ENCODE results near the gene HTATIP2.

HTATIP2 gene

GRCh38 chr11:20336056-20336455 lies 27.5 kb upstream of the HTATIP2 start:
- no peaks in the 10 kb centered on the region for H3K36me3 ChIP-seq (ENCODE audit: control insufficient read depth in 1 of 2, insufficient read depth in 2 of 2, low read depth in 1 of 2, low read length in 2 of 2)
- H3K23ac ChIP-seq (ENCODE audit: low read length in 2 of 2) = no peak overlapping the region
- H3K27me3 ChIP-seq (ENCODE audit: control insufficient read depth in 1 of 2, insufficient read depth in 1 of 2, low read length in 2 of 2) = peaks cover 23 to 84% of the 10 kb centered on the region in 2 experiments
- no peak overlapping the region for H2BK15ac ChIP-seq (ENCODE audit: low read depth, poor library complexity, severe bottlenecking)
- no peak overlapping the region for H2AFZ ChIP-seq (ENCODE audit: low read depth, low read length)
- no peak for DNase-seq
- H3K4me3 ChIP-seq (ENCODE audit: insufficient read depth in 1 of 2, low read depth in 1 of 2, low read length in 2 of 2) = no peak overlapping the region
- H3K4me2 ChIP-seq (ENCODE audit: low read length, poor library complexity, severe bottlenecking) = no peak overlapping the region
- H3K9ac ChIP-seq (ENCODE audit: low read length) = no peak overlapping the region
- no peak overlapping the region for H2BK12ac ChIP-seq (ENCODE audit: low read length in 2 of 2)
- no peak overlapping the region for H3K4ac ChIP-seq (ENCODE audit: low read depth in 1 of 2, low read length in 2 of 2)
- no peak overlapping the region for H3K27ac ChIP-seq (ENCODE audit: low read length, poor library complexity, severe bottlenecking)
- WGBS = 100% methylated on average over 1 of the region's 1 CpG
- H4K91ac ChIP-seq (ENCODE audit: low read length) = no peak overlapping the region
- H3K14ac ChIP-seq (ENCODE audit: low read length in 2 of 2) = no peak overlapping the region
- no peaks in the 10 kb centered on the region for H3K4me1 ChIP-seq (ENCODE audit: control insufficient read depth, insufficient read depth, low read depth, low read length)
- H2BK120ac ChIP-seq (ENCODE audit: low read depth, low read length) = no peak overlapping the region
- no peak overlapping the region for H4K8ac ChIP-seq (ENCODE audit: low read length)
- H2BK5ac ChIP-seq (ENCODE audit: low read depth, low read length, poor library complexity, severe bottlenecking) = no peak overlapping the region
- H3K18ac ChIP-seq (ENCODE audit: low read depth in 1 of 2, low read length in 2 of 2) = no peak overlapping the region
- H2AK5ac ChIP-seq (ENCODE audit: low read length, severe bottlenecking) = no peak overlapping the region
- H3K79me1 ChIP-seq (replicated peaks; ENCODE audit: low read length, poor library complexity, severe bottlenecking) = no peaks in the 10 kb centered on the region
- H3K9me3 ChIP-seq (ENCODE audit: control insufficient read depth, low read length) = no peaks in the 10 kb centered on the region

GRCh38 chr11:20337526-20338154 lies 25.9 kb upstream of the HTATIP2 start:
- Histone ChIP-seq H2BK15ac (ENCODE audit: low read depth, poor library complexity, severe bottlenecking) (no peak overlapping the region), H3K27ac (ENCODE audit: low read length, poor library complexity, severe bottlenecking) (no peak overlapping the region), H3K27me3 (ENCODE audit: control insufficient read depth in 1 of 2, insufficient read depth in 1 of 2, low read length in 2 of 2) (peaks cover 37 to 91% of the 10 kb centered on the region in 2 experiments), H3K18ac (ENCODE audit: low read depth in 1 of 2, low read length in 2 of 2) (no peak overlapping the region), H2BK5ac (ENCODE audit: low read depth, low read length, poor library complexity, severe bottlenecking) (no peak overlapping the region), H2BK12ac (ENCODE audit: low read length in 2 of 2) (no peak overlapping the region), H3K36me3 (ENCODE audit: control insufficient read depth in 1 of 2, insufficient read depth in 2 of 2, low read depth in 1 of 2, low read length in 2 of 2) (no peaks in the 10 kb centered on the region), H2BK120ac (ENCODE audit: low read depth, low read length) (no peak overlapping the region), H3K23ac (ENCODE audit: low read length in 2 of 2) (no peak overlapping the region), H4K8ac (ENCODE audit: low read length) (no peak overlapping the region), H3K9me3 (ENCODE audit: control insufficient read depth, low read length) (no peaks in the 10 kb centered on the region), H3K4ac (ENCODE audit: low read depth in 1 of 2, low read length in 2 of 2) (no peak overlapping the region), H4K91ac (ENCODE audit: low read length) (no peak overlapping the region), H2AK5ac (ENCODE audit: low read length, severe bottlenecking) (no peak overlapping the region), H3K9ac (ENCODE audit: low read length) (no peak overlapping the region), H3K4me1 (ENCODE audit: control insufficient read depth, insufficient read depth, low read depth, low read length) (no peaks in the 10 kb centered on the region), H3K14ac (ENCODE audit: low read length in 2 of 2) (no peak overlapping the region), H3K4me2 (ENCODE audit: low read length, poor library complexity, severe bottlenecking) (no peak overlapping the region), H3K4me3 (ENCODE audit: insufficient read depth in 1 of 2, low read depth in 1 of 2, low read length in 2 of 2) (no peak overlapping the region), H3K79me1 (replicated peaks; ENCODE audit: low read length, poor library complexity, severe bottlenecking) (no peaks in the 10 kb centered on the region), H2AFZ (ENCODE audit: low read depth, low read length) (no peak overlapping the region)
- DNase-seq = peak; percentile 33
- 27% methylated on average over 4 of the region's 9 CpGs for WGBS

- no peak for DNase-seq
- H3K27ac ChIP-seq (ENCODE audit: low read length, poor library complexity, severe bottlenecking) = no peak overlapping the region
Measured at GRCh38 chr11:20342347-20343141, 21.0 kb upstream of the HTATIP2 start.

GRCh38 chr11:20351136-20351535 lies 12.4 kb upstream of the HTATIP2 start:
- Histone ChIP-seq H3K4me2 (ENCODE audit: low read length, poor library complexity, severe bottlenecking) (no peak overlapping the region), H3K4me3 (ENCODE audit: insufficient read depth in 1 of 2, low read depth in 1 of 2, low read length in 2 of 2) (no peak overlapping the region), H2BK120ac (ENCODE audit: low read depth, low read length) (no peak overlapping the region), H2AK5ac (ENCODE audit: low read length, severe bottlenecking) (no peak overlapping the region), H3K79me1 (replicated peaks; ENCODE audit: low read length, poor library complexity, severe bottlenecking) (no peaks in the 10 kb centered on the region), H4K8ac (ENCODE audit: low read length) (no peak overlapping the region), H3K27ac (ENCODE audit: low read length, poor library complexity, severe bottlenecking) (no peak overlapping the region), H3K18ac (ENCODE audit: low read depth in 1 of 2, low read length in 2 of 2) (no peak overlapping the region), H2BK12ac (ENCODE audit: low read length in 2 of 2) (no peak overlapping the region), H3K27me3 (ENCODE audit: control insufficient read depth in 1 of 2, insufficient read depth in 1 of 2, low read length in 2 of 2) (peaks cover 5 to 29% of the 10 kb centered on the region in 2 experiments), H2AFZ (ENCODE audit: low read depth, low read length) (no peak overlapping the region), H3K36me3 (ENCODE audit: control insufficient read depth in 1 of 2, insufficient read depth in 2 of 2, low read depth in 1 of 2, low read length in 2 of 2) (no peaks in the 10 kb centered on the region), H3K9me3 (ENCODE audit: control insufficient read depth, low read length) (no peaks in the 10 kb centered on the region), H4K91ac (ENCODE audit: low read length) (no peak overlapping the region), H2BK15ac (ENCODE audit: low read depth, poor library complexity, severe bottlenecking) (no peak overlapping the region), H3K9ac (ENCODE audit: low read length) (no peak overlapping the region), H3K4ac (ENCODE audit: low read depth in 1 of 2, low read length in 2 of 2) (no peak overlapping the region), H3K4me1 (ENCODE audit: control insufficient read depth, insufficient read depth, low read depth, low read length) (no peaks in the 10 kb centered on the region), H3K23ac (ENCODE audit: low read length in 2 of 2) (no peak overlapping the region), H3K14ac (ENCODE audit: low read length in 2 of 2) (no peak overlapping the region), H2BK5ac (ENCODE audit: low read depth, low read length, poor library complexity, severe bottlenecking) (no peak overlapping the region)
- WGBS = 61% methylated on average over 5 of the region's 7 CpGs
- no peak for DNase-seq

More at GRCh38 chr11:20342347-20343141, 21.0 kb upstream of the HTATIP2 start:
- Histone ChIP-seq H3K36me3 (ENCODE audit: control insufficient read depth in 1 of 2, insufficient read depth in 2 of 2, low read depth in 1 of 2, low read length in 2 of 2) (no peaks in the 10 kb centered on the region), H3K4me2 (ENCODE audit: low read length, poor library complexity, severe bottlenecking) (no peak overlapping the region), H3K9me3 (ENCODE audit: control insufficient read depth, low read length) (no peaks in the 10 kb centered on the region), H2AFZ (ENCODE audit: low read depth, low read length) (no peak overlapping the region), H4K91ac (ENCODE audit: low read length) (no peak overlapping the region), H3K9ac (ENCODE audit: low read length) (no peak overlapping the region), H3K23ac (ENCODE audit: low read length in 2 of 2) (no peak overlapping the region), H2AK5ac (ENCODE audit: low read length, severe bottlenecking) (no peak overlapping the region), H3K27me3 (ENCODE audit: control insufficient read depth in 1 of 2, insufficient read depth in 1 of 2, low read length in 2 of 2) (peaks cover 43 to 82% of the 10 kb centered on the region in 2 experiments), H2BK5ac (ENCODE audit: low read depth, low read length, poor library complexity, severe bottlenecking) (no peak overlapping the region), H2BK120ac (ENCODE audit: low read depth, low read length) (no peak overlapping the region), H2BK12ac (ENCODE audit: low read length in 2 of 2) (no peak overlapping the region), H3K18ac (ENCODE audit: low read depth in 1 of 2, low read length in 2 of 2) (no peak overlapping the region), H4K8ac (ENCODE audit: low read length) (no peak overlapping the region), H3K14ac (ENCODE audit: low read length in 2 of 2) (no peak overlapping the region), H2BK15ac (ENCODE audit: low read depth, poor library complexity, severe bottlenecking) (no peak overlapping the region), H3K79me1 (replicated peaks; ENCODE audit: low read length, poor library complexity, severe bottlenecking) (no peaks in the 10 kb centered on the region), H3K4me1 (ENCODE audit: control insufficient read depth, insufficient read depth, low read depth, low read length) (no peaks in the 10 kb centered on the region), H3K4ac (ENCODE audit: low read depth in 1 of 2, low read length in 2 of 2) (no peak overlapping the region), H3K4me3 (ENCODE audit: insufficient read depth in 1 of 2, low read depth in 1 of 2, low read length in 2 of 2) (no peak overlapping the region)
- 29% methylated on average over 26 of the region's 26 CpGs for WGBS

Measured in mesenchymal stem cell (in vitro differentiated cells and primary cell).